ENCODE measurements around the gene ARHGEF12.

GRCh38 chr11:120410622-120411380, 74.6 kb downstream of the ARHGEF12 start:
- TF ChIP-seq EP300 (IDR thresholded peaks at IDR 0.05; ENCODE audit: borderline replicate concordance in 1 of 2, control insufficient read depth in 1 of 2, low read depth in 2 of 2, low read length in 2 of 2) (no peak), SP1 (IDR thresholded peaks at IDR 0.05; ENCODE audit: low read depth, low read length) (no peak)
